AG04450 (cell line): ENCODE results near the gene PPP1R15B. TPM values are rescaled to one million over a fixed set of nuclear protein-coding genes. Genes with fewer than 3 reads are reported as not detected.
A peak's percentile ranks its signal among the peaks of the same experiment; 100 is the strongest.

Experiments
- CTCF ChIA-PET: fragments of 300-600, 350-600 bp; formaldehyde crosslinking; extraction: SDS; loops from one replicate; lab custom pipeline; 2022; ENCODE audit warnings: antibody characterized with exemption, inconsistent platforms; lab: Charles Lee
- POLR2A ChIA-PET: fragments of 350-600 bp; formaldehyde crosslinking; extraction: SDS; loops from one replicate; lab custom pipeline; 2021; ENCODE audit warnings: antibody characterized with exemption, inconsistent platforms; lab: Yijun Ruan, JAX
- DNase-seq: peaks from one replicate; pipeline ENCODE4 v3.0.0-alpha.2; 2011; ENCODE audit warnings: low read depth, low spot score
- H3K27ac ChIP-seq: one replicate; pipeline ENCODE4 v1.5.1; 2012; ENCODE audit warnings: low read depth, low read length, control low read depth
- H3K27me3 ChIP-seq: one replicate; pipeline ENCODE4 v1.6.0; 2012; ENCODE audit warnings: low read length; ENCODE audit not compliant: control insufficient read depth, insufficient read depth
- H3K4me3 ChIP-seq: 2 replicates; pipeline ENCODE4 v1.5.1; 2011; ENCODE audit warnings: mild to moderate bottlenecking, low read depth, low read length, control low read depth
- H3K9me3 ChIP-seq: 2 replicates; pipeline ENCODE4 v1.5.1; 2012; ENCODE audit warnings: low read length; ENCODE audit not compliant: control insufficient read depth, insufficient read depth
- CTCF ChIP-seq: IDR thresholded peaks from 2 replicates; pipeline ENCODE4 v1.5.1; 2011; ENCODE audit warnings: low read depth, low read length, control low read depth, inconsistent platforms
- polyA plus RNA-seq: library from polyadenylated mRNA; depleted of rRNA; stranded (reverse); fragments of >200 nt; gene quantifications from 2 replicates; pipeline ENCODE4 v1.2.3, GENCODE V29; 2011

The PPP1R15B gene
- polyA plus RNA-seq, 1 experiment = 28.4 TPM

DNA sequence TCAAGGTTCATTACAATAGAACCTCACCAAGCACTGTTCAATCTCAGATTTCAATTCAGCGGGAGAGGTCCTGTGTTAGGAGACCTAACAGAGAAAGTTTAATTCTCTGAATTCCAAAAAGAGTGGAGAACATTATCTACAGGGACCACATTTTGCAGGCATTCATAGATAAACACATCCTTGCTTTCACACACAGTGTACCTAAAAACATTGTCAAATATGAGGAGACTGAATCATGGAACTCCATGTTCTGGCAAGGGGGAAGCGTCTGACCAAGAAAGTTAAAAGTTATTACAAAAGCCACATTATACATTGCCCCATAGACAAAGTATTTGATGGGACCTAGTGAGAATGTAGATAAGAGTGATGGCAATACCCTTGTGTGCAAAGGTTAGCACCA is 21.1 kb upstream of the PPP1R15B start:
- no peaks in the 10 kb centered on the region for H3K9me3 ChIP-seq
- peaks cover 2% of the 10 kb centered on the region for H3K27me3 ChIP-seq
- H3K27ac ChIP-seq = no peak overlapping the region
- DNase-seq = no peak
- CTCF ChIA-PET = interaction anchor here (1.0 to 9.4 kb wide), 13 partner anchors 7 to 73 kb away, joined by 4 to 175 read pairs (median 16); partner anchors contain the start of gene PIK3C2B
- no peak for TF ChIP-seq CTCF
- H3K4me3 ChIP-seq = no peak overlapping the region
- POLR2A ChIA-PET = interaction anchor here (1.2 kb wide), 1 partner anchor 9 kb away, joined by 3 read pairs; no protein-coding TSS in a partner anchor

GRCh38 chr1:204431310-204432184 is 19.9 kb upstream of the PPP1R15B start:
- POLR2A ChIA-PET = interaction anchor here (1.1 to 1.4 kb wide), 3 partner anchors 8 to 21 kb away, joined by 3 to 4 read pairs (median 4); no protein-coding TSS in a partner anchor
- CTCF ChIA-PET = interaction anchor here (0.6 to 9.4 kb wide), 32 partner anchors 8 to 376 kb away, joined by 3 to 175 read pairs (median 7); partner anchors contain the start of genes MDM4 and PIK3C2B
- DNase-seq = peak; percentile 65
- peaks cover 2% of the 10 kb centered on the region for H3K27me3 ChIP-seq
- H3K9me3 ChIP-seq = no peaks in the 10 kb centered on the region
- TF ChIP-seq CTCF = peak; percentile 92
- no peak overlapping the region for H3K4me3 ChIP-seq
- H3K27ac ChIP-seq = peak overlapping the region; percentile 39

DNA sequence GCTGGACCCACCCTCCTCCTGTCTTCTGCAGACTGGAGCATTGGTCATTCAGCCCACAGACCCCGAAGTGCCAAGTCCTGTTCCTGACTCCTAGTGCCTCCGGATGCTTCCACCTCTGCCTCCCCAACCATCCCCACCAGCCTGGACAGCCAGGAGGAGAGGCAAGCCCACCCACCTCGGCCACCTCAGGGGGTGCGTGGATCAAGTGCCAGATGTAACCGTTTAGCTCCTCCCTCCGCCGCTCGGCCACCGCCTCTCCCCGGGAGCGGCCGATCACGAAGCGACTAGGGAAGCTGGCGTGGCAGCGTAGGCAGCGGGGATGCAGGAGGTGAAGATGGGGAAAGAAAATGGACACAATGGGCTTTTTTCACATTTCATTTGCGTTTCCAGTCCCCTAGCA is 18.1 kb upstream of the PPP1R15B start:
- POLR2A ChIA-PET = no interaction called here
- no peak for TF ChIP-seq CTCF

DNA sequence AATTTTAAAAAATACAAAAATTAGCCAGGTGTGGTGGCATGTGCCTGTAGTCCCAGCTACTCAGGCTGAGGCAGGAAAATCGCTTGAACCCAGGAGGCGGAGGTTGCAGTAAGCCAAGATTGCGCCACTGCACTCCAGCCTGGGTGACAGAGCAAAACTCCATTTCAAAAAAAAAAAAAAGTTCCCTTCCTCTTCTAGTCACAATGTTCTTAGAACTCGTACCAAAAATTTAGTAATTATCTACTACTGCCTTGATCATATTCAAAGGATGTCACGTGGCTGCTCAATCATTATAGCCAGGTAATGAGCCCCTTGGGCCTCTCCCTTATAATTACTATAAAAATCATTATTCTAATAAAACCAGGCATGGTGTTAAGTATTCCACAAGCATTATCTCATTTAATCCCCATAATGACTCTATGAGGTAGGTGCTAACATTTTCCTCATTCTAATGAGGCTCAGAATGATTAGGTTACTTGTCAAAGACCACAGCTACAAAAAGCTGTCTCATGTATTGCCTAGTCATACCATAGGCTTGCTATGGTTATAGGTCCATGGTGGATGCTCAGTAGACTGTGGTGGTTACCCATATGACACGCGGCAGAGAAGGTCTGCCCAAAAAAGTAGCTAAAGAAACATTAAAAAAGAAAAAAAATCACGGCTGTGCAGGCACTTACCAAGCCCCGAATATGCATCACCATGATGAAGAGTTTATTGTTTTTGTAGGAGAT is 15.5 kb upstream of the PPP1R15B start:
- no peaks in the 10 kb centered on the region for H3K27me3 ChIP-seq
- no peak for DNase-seq
- POLR2A ChIA-PET = no interaction called here
- no peaks in the 10 kb centered on the region for H3K9me3 ChIP-seq
- H3K27ac ChIP-seq = no peak overlapping the region
- H3K4me3 ChIP-seq = no peak overlapping the region
- no peak for TF ChIP-seq CTCF
- CTCF ChIA-PET = interaction anchor here (3.1 to 9.4 kb wide), 2 partner anchors 76 to 79 kb away, joined by 11 to 175 read pairs; no protein-coding TSS in a partner anchor

More for the DNA sequence above, 18.1 kb upstream of the PPP1R15B start:
- CTCF ChIA-PET = interaction anchor here (1.3 to 9.4 kb wide), 8 partner anchors 16 to 76 kb away, joined by 3 to 175 read pairs (median 24); partner anchors contain the start of gene PIK3C2B
- Histone ChIP-seq H3K4me3 (no peak overlapping the region), H3K27ac (no peak overlapping the region), H3K27me3 (peaks cover 2% of the 10 kb centered on the region), H3K9me3 (no peaks in the 10 kb centered on the region)
- no peak for DNase-seq
